GM18498 (cell line): ENCODE results near the gene CTBP2.

Experiments
- ATAC-seq: cut with Tn5 transposase; IDR thresholded peaks from one replicate; pipeline ENCODE4 v1.9.1; 2021; ENCODE audit warnings: mild to moderate bottlenecking, moderate library complexity; ENCODE audit not compliant: unreplicated experiment

Gene CTBP2

GRCh38 chr10:125003901-125004467 lies 156.4 kb downstream of the CTBP2 start:
- ATAC-seq, result no peak

- no peak for ATAC-seq
These were observed 157.0 kb downstream of the CTBP2 start for GRCh38 chr10:125003146-125003900.

- ATAC-seq, result no peak
These were observed 157.8 kb downstream of the CTBP2 start for GRCh38 chr10:125002423-125003145.

- no peak for ATAC-seq
These were observed 158.3 kb downstream of the CTBP2 start for GRCh38 chr10:125002047-125002422.

- ATAC-seq, result no peak
These were observed 158.9 kb downstream of the CTBP2 start for GRCh38 chr10:125001313-125002046.

GRCh38 chr10:125000366-125001312 lies 159.7 kb downstream of the CTBP2 start:
- no peak for ATAC-seq

GRCh38 chr10:124999433-125000365 lies 160.7 kb downstream of the CTBP2 start:
- ATAC-seq, result no peak

GRCh38 chr10:124998624-124999291 lies 161.6 kb downstream of the CTBP2 start:
- ATAC-seq, result no peak

- ATAC-seq, result no peak
These were observed 162.4 kb downstream of the CTBP2 start for GRCh38 chr10:124997771-124998623.

- ATAC-seq, result no peak
These were observed 163.1 kb downstream of the CTBP2 start for GRCh38 chr10:124997306-124997705.

GRCh38 chr10:124996854-124997215 lies 163.5 kb downstream of the CTBP2 start:
- ATAC-seq, result no peak

- no peak for ATAC-seq
These were observed 164.1 kb downstream of the CTBP2 start for GRCh38 chr10:124996127-124996853.

GRCh38 chr10:124995605-124996004 lies 164.8 kb downstream of the CTBP2 start:
- no peak for ATAC-seq

- no peak for ATAC-seq
These were observed 165.5 kb downstream of the CTBP2 start for GRCh38 chr10:124994573-124995473.

GRCh38 chr10:124993736-124994451 lies 166.5 kb downstream of the CTBP2 start:
- ATAC-seq, result no peak

GRCh38 chr10:124993345-124993708 lies 167.0 kb downstream of the CTBP2 start:
- ATAC-seq, result no peak
